Ishikawa (cell line): ENCODE measurements around the gene SLIT3.

Source experiments
- EGR1 ChIP-seq: IDR thresholded peaks from 2 replicates; pipeline ENCODE4 v1.6.1; 2012
- FOXM1 ChIP-seq: IDR thresholded peaks from 2 replicates; pipeline ENCODE4 v1.6.1; 2012; ENCODE audit warnings: low read depth, borderline replicate concordance
- RAD21 ChIP-seq: IDR thresholded peaks from 2 replicates; pipeline ENCODE4 v1.6.1; 2012; ENCODE audit warnings: low read depth
- TEAD4 ChIP-seq: IDR thresholded peaks from 2 replicates; pipeline ENCODE4 v1.6.1; 2012
- YY1 ChIP-seq: IDR thresholded peaks from 2 replicates; pipeline ENCODE4 v1.6.1; 2012; ENCODE audit warnings: low read depth
- ZBTB7A ChIP-seq: IDR thresholded peaks from 2 replicates; pipeline ENCODE4 v1.6.1; 2012; ENCODE audit warnings: low read depth
- TF ChIP-seq, protein P1 (sequence below): IDR thresholded peaks from 2 replicates; pipeline ENCODE4 v1.6.1; 2012

DNA sequence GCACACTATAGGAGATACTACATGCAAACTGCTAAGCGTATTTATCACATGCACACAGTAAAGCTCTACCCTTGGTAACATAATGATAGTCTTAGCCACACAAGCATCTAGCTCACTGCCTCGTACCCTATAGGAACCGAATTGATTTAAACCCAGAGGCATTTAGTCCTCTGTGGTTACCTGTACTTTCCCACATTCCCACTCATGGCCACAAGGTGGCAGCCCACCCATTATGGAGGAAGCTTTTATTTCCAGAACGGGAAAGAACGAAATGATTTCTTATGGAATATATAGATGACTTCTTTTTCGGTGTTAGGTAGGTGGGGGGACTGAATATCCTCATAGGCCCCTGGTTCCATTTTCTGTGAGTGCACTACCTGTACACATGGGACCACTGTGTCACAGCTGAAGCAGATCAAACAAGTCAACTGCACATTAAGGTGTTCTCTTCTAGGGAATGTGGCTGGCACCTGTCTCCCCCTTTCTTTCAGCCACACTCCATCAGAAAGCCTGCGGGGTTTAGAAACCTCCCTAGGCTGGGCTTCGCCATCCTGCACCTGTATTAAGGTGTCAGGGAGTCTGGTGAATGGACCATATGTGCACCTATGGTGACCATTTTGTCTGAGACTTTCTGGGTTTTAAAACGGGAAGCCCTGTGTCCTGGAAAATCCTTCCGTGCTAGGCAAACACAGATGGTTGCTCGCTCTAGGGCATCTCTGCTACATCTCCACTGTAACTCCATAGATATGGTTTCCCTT, 313.2 kb downstream of the SLIT3 start:
- TF ChIP-seq, protein P1, sequence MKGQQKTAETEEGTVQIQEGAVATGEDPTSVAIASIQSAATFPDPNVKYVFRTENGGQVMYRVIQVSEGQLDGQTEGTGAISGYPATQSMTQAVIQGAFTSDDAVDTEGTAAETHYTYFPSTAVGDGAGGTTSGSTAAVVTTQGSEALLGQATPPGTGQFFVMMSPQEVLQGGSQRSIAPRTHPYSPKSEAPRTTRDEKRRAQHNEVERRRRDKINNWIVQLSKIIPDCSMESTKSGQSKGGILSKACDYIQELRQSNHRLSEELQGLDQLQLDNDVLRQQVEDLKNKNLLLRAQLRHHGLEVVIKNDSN = no peak
- peak; percentile 97 for TF ChIP-seq RAD21
- no peak for TF ChIP-seq YY1
- TF ChIP-seq ZBTB7A = no peak
- TF ChIP-seq EGR1 = no peak
- no peak for TF ChIP-seq FOXM1
- no peak for TF ChIP-seq TEAD4
